AG04450 (cell line): ENCODE data around the gene PRKCZ. TPM values are rescaled to one million over a fixed set of nuclear protein-coding genes. Genes with fewer than 3 reads are reported as not detected.

Experiments
- CTCF ChIA-PET: fragments of 300-600, 350-600 bp; formaldehyde crosslinking; extraction: SDS; loops from one replicate; lab custom pipeline; 2022; ENCODE audit warnings: antibody characterized with exemption, inconsistent platforms; lab: Charles Lee
- POLR2A ChIA-PET: fragments of 350-600 bp; formaldehyde crosslinking; extraction: SDS; loops from one replicate; lab custom pipeline; 2021; ENCODE audit warnings: antibody characterized with exemption, inconsistent platforms; lab: Yijun Ruan, JAX
- DNase-seq: peaks from one replicate; pipeline ENCODE4 v3.0.0-alpha.2; 2011; ENCODE audit warnings: low read depth, low spot score
- H3K27ac ChIP-seq: one replicate; pipeline ENCODE4 v1.5.1; 2012; ENCODE audit warnings: low read depth, low read length, control low read depth
- H3K27me3 ChIP-seq: one replicate; pipeline ENCODE4 v1.6.0; 2012; ENCODE audit warnings: low read length; ENCODE audit not compliant: control insufficient read depth, insufficient read depth
- H3K4me3 ChIP-seq: 2 replicates; pipeline ENCODE4 v1.5.1; 2011; ENCODE audit warnings: mild to moderate bottlenecking, low read depth, low read length, control low read depth
- H3K9me3 ChIP-seq: 2 replicates; pipeline ENCODE4 v1.5.1; 2012; ENCODE audit warnings: low read length; ENCODE audit not compliant: control insufficient read depth, insufficient read depth
- CTCF ChIP-seq: IDR thresholded peaks from 2 replicates; pipeline ENCODE4 v1.5.1; 2011; ENCODE audit warnings: low read depth, low read length, control low read depth, inconsistent platforms
- polyA plus RNA-seq: library from polyadenylated mRNA; depleted of rRNA; stranded (reverse); fragments of >200 nt; gene quantifications from 2 replicates; pipeline ENCODE4 v1.2.3, GENCODE V29; 2011

Gene PRKCZ
- polyA plus RNA-seq, 1 experiment = 3.0 TPM

DNA sequence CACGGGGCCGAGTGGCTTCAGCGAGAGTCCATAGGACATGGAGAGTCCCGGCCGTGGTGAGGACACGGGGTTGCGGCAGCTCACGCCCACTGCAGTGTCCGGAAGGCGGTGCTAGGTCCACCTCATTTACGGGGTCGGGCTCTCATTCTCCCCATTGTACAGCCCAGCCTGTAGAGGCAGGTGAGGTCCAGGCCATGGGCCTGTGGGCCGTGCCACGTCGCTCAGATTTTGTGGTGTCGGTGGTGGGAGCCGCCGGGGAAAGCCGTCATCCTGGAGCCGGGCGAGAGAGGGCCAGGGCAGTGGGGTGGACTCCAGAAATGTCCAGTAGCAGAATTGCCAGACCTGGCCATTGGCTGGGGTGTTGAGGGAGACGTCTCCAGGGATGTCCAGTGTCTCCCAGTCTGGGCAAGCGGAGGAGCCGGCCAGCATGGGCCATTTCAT lies 59.4 kb downstream of the PRKCZ start:
- CTCF ChIA-PET = interaction anchor here (1.9 kb wide), 1 partner anchor 65 kb away, joined by 18 read pairs; no protein-coding TSS in a partner anchor
- POLR2A ChIA-PET = no interaction called here
- Histone ChIP-seq H3K27me3 (peaks cover 6% of the 10 kb centered on the region), H3K4me3 (no peak overlapping the region), H3K9me3 (no peaks in the 10 kb centered on the region; the same call in 1 of the 2 replicates), H3K27ac (no peak overlapping the region)
- DNase-seq = no peak
- no peak for TF ChIP-seq CTCF

GRCh38 chr1:2110191-2110737 lies 60.1 kb downstream of the PRKCZ start:
- ChIA-PET CTCF (interaction anchor here (0.6 to 1.7 kb wide), 2 partner anchors 64 to 504 kb away, joined by 6 to 10 read pairs; no protein-coding TSS in a partner anchor), POLR2A (no interaction called here)
- Histone ChIP-seq H3K4me3 (no peak overlapping the region), H3K27me3 (peaks cover 10% of the 10 kb centered on the region), H3K9me3 (no peaks in the 10 kb centered on the region; the same call in 1 of the 2 replicates), H3K27ac (no peak overlapping the region)
- no peak for DNase-seq
- TF ChIP-seq CTCF = no peak

- no peak for TF ChIP-seq CTCF
- H3K9me3 ChIP-seq = no peaks in the 10 kb centered on the region; the same call in 1 of the 2 replicates
- no peak overlapping the region for H3K4me3 ChIP-seq
- peaks cover 16% of the 10 kb centered on the region for H3K27me3 ChIP-seq
- no peak for DNase-seq
- POLR2A ChIA-PET = no interaction called here
- CTCF ChIA-PET = interaction anchor here (0.6 to 1.7 kb wide), 2 partner anchors 63 to 503 kb away, joined by 6 to 10 read pairs; no protein-coding TSS in a partner anchor
- H3K27ac ChIP-seq = no peak overlapping the region
These were observed 60.8 kb downstream of the PRKCZ start for GRCh38 chr1:2110738-2111673.

- peaks cover 22% of the 10 kb centered on the region for H3K27me3 ChIP-seq
- ChIA-PET CTCF (interaction anchor here (1.7 kb wide), 1 partner anchor 63 kb away, joined by 10 read pairs; no protein-coding TSS in a partner anchor), POLR2A (no interaction called here)
- TF ChIP-seq CTCF = no peak
- H3K4me3 ChIP-seq = no peak overlapping the region
- no peaks in the 10 kb centered on the region; the same call in 1 of the 2 replicates for H3K9me3 ChIP-seq
- no peak overlapping the region for H3K27ac ChIP-seq
- DNase-seq = no peak
These were observed 61.4 kb downstream of the PRKCZ start for GRCh38 chr1:2111674-2112035.

DNA sequence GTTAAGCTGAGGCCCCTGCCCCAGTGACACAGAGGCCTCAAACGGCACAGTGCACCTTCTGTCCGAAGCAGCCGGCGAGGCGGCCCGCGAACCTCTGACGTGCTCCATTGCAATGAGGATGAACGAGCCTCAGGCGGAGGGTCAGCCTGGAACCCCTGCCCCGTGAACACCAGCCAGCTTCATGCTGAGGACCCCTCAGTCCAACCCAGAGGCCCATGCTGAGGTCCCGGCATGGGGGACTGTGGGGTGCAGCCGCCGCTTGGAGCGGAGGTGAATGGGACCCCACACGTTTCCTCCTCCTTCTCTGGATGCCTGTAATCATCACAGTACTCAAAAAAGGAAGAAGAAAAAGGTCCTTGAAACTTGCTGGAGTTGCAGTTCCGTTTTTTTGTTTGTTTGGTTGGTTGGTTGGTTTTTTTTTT lies 62.1 kb downstream of the PRKCZ start:
- Histone ChIP-seq H3K27me3 (peaks cover 26% of the 10 kb centered on the region), H3K9me3 (no peaks in the 10 kb centered on the region; the same call in 1 of the 2 replicates), H3K4me3 (no peak overlapping the region), H3K27ac (no peak overlapping the region)
- no peak for DNase-seq
- POLR2A ChIA-PET = no interaction called here
- TF ChIP-seq CTCF = no peak
- CTCF ChIA-PET = no interaction called here
